DOHH2 (cell line): ENCODE measurements around the gene EMC8.

Experiments used
- EZH2phosphoT487 ChIP-seq: fragments of 200-600 bp; sonication (generic); IDR thresholded peaks from 2 replicates; pipeline ENCODE4 v1.6.1; 2017; ENCODE audit warnings: borderline replicate concordance, mild to moderate bottlenecking, antibody characterized with exemption, low read length, moderate library complexity, mixed read lengths
- TF ChIP-seq, protein P1 (sequence below): fragments of 200-600 bp; sonication (generic); IDR thresholded peaks from one replicate; pipeline ENCODE4 v1.5.1; 2014; ENCODE audit warnings: antibody characterized with exemption, mild to moderate bottlenecking, low read depth, low read length; ENCODE audit not compliant: poor library complexity, severe bottlenecking

DNA sequence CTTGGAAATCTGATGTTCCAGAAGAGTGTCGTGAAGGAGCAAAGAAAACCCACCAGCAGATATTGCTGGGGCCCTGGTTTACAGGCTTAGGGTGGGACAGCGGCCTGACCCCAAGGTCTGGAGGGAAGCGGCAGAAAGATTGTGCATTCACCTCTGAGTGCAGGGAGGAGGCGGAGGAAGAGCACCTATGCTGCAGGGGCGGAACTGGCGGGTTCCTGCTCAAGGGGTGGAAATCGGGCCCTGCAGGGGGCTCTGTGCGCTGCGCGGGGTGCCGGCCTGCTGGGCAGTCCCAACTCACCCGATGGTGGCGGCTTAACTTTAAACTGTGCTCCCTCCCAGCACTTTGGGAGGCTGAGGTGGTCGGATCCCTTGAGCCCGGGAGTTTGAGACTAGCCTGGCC, 47.7 kb upstream of the EMC8 start:
- TF ChIP-seq, protein P1, sequence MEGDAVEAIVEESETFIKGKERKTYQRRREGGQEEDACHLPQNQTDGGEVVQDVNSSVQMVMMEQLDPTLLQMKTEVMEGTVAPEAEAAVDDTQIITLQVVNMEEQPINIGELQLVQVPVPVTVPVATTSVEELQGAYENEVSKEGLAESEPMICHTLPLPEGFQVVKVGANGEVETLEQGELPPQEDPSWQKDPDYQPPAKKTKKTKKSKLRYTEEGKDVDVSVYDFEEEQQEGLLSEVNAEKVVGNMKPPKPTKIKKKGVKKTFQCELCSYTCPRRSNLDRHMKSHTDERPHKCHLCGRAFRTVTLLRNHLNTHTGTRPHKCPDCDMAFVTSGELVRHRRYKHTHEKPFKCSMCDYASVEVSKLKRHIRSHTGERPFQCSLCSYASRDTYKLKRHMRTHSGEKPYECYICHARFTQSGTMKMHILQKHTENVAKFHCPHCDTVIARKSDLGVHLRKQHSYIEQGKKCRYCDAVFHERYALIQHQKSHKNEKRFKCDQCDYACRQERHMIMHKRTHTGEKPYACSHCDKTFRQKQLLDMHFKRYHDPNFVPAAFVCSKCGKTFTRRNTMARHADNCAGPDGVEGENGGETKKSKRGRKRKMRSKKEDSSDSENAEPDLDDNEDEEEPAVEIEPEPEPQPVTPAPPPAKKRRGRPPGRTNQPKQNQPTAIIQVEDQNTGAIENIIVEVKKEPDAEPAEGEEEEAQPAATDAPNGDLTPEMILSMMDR = no peak
- no peak for TF ChIP-seq EZH2phosphoT487
